A549 (cell line): ENCODE results near the gene OGDH. TPM values are rescaled to one million over a fixed set of nuclear protein-coding genes. Genes with fewer than 3 reads are reported as not detected.

ENCODE experiments used
- ATAC-seq, 2 experiments: fragments of 200-7000 bp in 1 of 2; fragments of >200 bp in 1 of 2; cut with Nextera tagmentation in 1 of 2; cut with Tn5 transposase in 1 of 2; 3 replicates each; pipeline versions ENCODE4 v1.8.0 to v1.9.1; 2018 to 2020; ENCODE audit warnings: mild to moderate bottlenecking in 1 of 2, moderate library complexity in 1 of 2
- CTCF ChIA-PET: fragments of 300-600 bp; sonication (Branson Sonifier 250); formaldehyde crosslinking; extraction: SDS; loops from one replicate; lab custom pipeline; 2021; ENCODE audit warnings: antibody characterized with exemption, inconsistent platforms; lab: Yijun Ruan, JAX
- POLR2A ChIA-PET: fragments of 350-600 bp; formaldehyde crosslinking; extraction: SDS; loops from one replicate; lab custom pipeline; 2021; ENCODE audit warnings: antibody characterized with exemption, inconsistent platforms; lab: Yijun Ruan, JAX
- DNase-seq, 2 experiments: peaks; one replicate each; pipeline versions ENCODE4 v3.0.0 to v3.0.0-alpha.2; 2011 to 2016; ENCODE audit warnings: low read depth in 1 of 2, low spot score in 1 of 2
- FAIRE-seq: peaks from 2 replicates; lab custom pipeline; 2011; peaks lifted over from hg19 to GRCh38; lab: Jason Lieb, UNC
- H3K27ac ChIP-seq, 2 experiments: fragments of >200 bp; sonication (Bioruptor Twin); formaldehyde crosslinking; 3 replicates each; pipeline ENCODE4 v1.5.1; 2016 to 2017
- H3K4me1 ChIP-seq: fragments of >200 bp; sonication (Bioruptor Twin); formaldehyde crosslinking; 3 replicates; pipeline ENCODE4 v1.6.1; 2016
- H3K4me2 ChIP-seq: fragments of >200 bp; sonication (Bioruptor Twin); formaldehyde crosslinking; 3 replicates; pipeline ENCODE4 v1.6.1; 2016
- H3K4me3 ChIP-seq: fragments of >200 bp; sonication (Bioruptor Twin); formaldehyde crosslinking; 3 replicates; pipeline ENCODE4 v1.5.1; 2016
- H3K9me3 ChIP-seq: fragments of >200 bp; sonication (Bioruptor Twin); formaldehyde crosslinking; 3 replicates; pipeline ENCODE4 v1.6.1; 2016
- CBX8 ChIP-seq: fragments of 200-600 bp; sonication (generic); IDR thresholded peaks from 2 replicates; pipeline ENCODE4 v1.6.1; 2016
- CEBPB ChIP-seq, 2 experiments: fragments of >200 bp in 1 of 2; sonication (Bioruptor Twin) in 1 of 2; formaldehyde crosslinking in 1 of 2; IDR thresholded peaks; 2 replicates each; pipeline ENCODE4 v1.6.1; 2012 to 2016
- FOSB ChIP-seq: fragments of 250-450 bp; sonication (Bioruptor Pico); IDR thresholded peaks from 2 replicates; pipeline ENCODE4 v1.5.0; 2020; ENCODE audit warnings: mild to moderate bottlenecking, moderate library complexity
- JUN ChIP-seq, 2 experiments: fragments of >200 bp; sonication (Bioruptor Twin); formaldehyde crosslinking; IDR thresholded peaks; 2 replicates in 1 of 2; 3 replicates in 1 of 2; pipeline ENCODE4 v1.6.1; 2016 to 2017
- MAX ChIP-seq: IDR thresholded peaks from 2 replicates; pipeline ENCODE4 v1.6.1; 2012
- RAD21 ChIP-seq, 2 experiments: fragments of >200 bp in 1 of 2; sonication (Bioruptor Twin) in 1 of 2; formaldehyde crosslinking in 1 of 2; IDR thresholded peaks in 1 of 2; conservative IDR thresholded peaks in 1 of 2; 2 replicates in 1 of 2; 3 replicates in 1 of 2; pipeline ENCODE4 v1.6.1; 2012 to 2018; ENCODE audit warnings: inconsistent platforms in 1 of 2
- TP53 ChIP-seq: fragments of 250-450 bp; sonication (Bioruptor Pico); IDR thresholded peaks from 2 replicates; pipeline ENCODE4 v1.5.0; 2021; ENCODE audit warnings: mild to moderate bottlenecking, moderate library complexity
- USF2 ChIP-seq: fragments of 450-650 bp; IDR thresholded peaks from 2 replicates; pipeline ENCODE4 v1.6.1; 2014; ENCODE audit warnings: antibody characterized with exemption
- WGBS: methylation state at CpG from one replicate; pipeline ENCODE4 v1.1.6; 2017; ENCODE audit errors: missing lambda C conversion rate; 5-methylcytosine and 5-hydroxymethylcytosine counted together
- polyA plus RNA-seq, 4 experiments: library from polyadenylated mRNA; depleted of rRNA in 3 of 4; stranded (reverse); fragments of >200 nt; fragmentation: RNase III in 1 of 4; extraction: RNeasy Plus Mini Kit Qiagen cat#74134 plus additional on column Dnase treatment in 1 of 4; gene quantifications; 2 replicates in 3 of 4; 3 replicates in 1 of 4; pipeline ENCODE4 v1.2.3, GENCODE V29; 2011 to 2017
- TF ChIP-seq, protein P1 (sequence below): fragments of 200-600 bp; sonication (generic); IDR thresholded peaks from 2 replicates; pipeline ENCODE4 v1.6.1; 2016; ENCODE audit warnings: antibody characterized with exemption, mild to moderate bottlenecking, moderate library complexity

Gene OGDH
- polyA plus RNA-seq, 2 of the 4 experiments (the other 2 are of a cell fraction) = 32.5 to 38.8 TPM

- FAIRE-seq (no peak), DNase-seq (no peak)
Measured at GRCh38 chr7:44625526-44626471, 19.4 kb downstream of the OGDH start.

DNA sequence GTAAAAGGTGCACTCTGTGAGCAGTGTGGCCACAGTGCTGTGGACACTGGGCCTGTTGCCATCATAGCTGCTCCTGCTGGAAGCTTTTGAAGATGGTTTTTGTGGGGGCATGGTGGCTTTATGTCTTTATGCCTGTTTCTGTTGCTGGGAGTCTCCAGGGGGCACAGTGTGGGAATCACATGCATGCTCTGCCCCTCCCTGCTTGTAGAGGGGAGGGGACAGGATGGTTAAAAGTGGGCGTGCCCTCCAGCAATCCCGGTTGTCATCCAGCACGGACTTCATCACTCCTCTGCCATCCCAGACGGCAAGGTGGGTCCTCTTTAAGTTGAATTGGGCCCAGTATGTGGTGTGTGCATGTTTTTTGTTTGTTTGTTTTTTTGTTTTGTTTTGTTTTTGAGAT is 20.2 kb downstream of the OGDH start:
- TF ChIP-seq, protein P1, sequence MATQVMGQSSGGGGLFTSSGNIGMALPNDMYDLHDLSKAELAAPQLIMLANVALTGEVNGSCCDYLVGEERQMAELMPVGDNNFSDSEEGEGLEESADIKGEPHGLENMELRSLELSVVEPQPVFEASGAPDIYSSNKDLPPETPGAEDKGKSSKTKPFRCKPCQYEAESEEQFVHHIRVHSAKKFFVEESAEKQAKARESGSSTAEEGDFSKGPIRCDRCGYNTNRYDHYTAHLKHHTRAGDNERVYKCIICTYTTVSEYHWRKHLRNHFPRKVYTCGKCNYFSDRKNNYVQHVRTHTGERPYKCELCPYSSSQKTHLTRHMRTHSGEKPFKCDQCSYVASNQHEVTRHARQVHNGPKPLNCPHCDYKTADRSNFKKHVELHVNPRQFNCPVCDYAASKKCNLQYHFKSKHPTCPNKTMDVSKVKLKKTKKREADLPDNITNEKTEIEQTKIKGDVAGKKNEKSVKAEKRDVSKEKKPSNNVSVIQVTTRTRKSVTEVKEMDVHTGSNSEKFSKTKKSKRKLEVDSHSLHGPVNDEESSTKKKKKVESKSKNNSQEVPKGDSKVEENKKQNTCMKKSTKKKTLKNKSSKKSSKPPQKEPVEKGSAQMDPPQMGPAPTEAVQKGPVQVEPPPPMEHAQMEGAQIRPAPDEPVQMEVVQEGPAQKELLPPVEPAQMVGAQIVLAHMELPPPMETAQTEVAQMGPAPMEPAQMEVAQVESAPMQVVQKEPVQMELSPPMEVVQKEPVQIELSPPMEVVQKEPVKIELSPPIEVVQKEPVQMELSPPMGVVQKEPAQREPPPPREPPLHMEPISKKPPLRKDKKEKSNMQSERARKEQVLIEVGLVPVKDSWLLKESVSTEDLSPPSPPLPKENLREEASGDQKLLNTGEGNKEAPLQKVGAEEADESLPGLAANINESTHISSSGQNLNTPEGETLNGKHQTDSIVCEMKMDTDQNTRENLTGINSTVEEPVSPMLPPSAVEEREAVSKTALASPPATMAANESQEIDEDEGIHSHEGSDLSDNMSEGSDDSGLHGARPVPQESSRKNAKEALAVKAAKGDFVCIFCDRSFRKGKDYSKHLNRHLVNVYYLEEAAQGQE = no peak
- TF ChIP-seq CEBPB (IDR thresholded peaks at IDR 0.05) = no peak
- Histone ChIP-seq H3K27ac (no peak overlapping the region), H3K4me2 (no peak overlapping the region), H3K9me3 (no peaks in the 10 kb centered on the region), H3K4me3 (no peak overlapping the region), H3K4me1 (0 out of 3 replicates have a peak, but pooled peaks cover 10% of the 10 kb centered on the region)
- WGBS = 77% methylated on average over 4 of the region's 4 CpGs
- no peak for FAIRE-seq
- POLR2A ChIA-PET = interaction anchor here (1.0 kb wide), 1 partner anchor 14 kb away, joined by 3 read pairs; no protein-coding TSS in a partner anchor
- DNase-seq = no peak
- ATAC-seq = no peak
- CTCF ChIA-PET = no interaction called here

More at GRCh38 chr7:44625526-44626471, 19.4 kb downstream of the OGDH start:
- Histone ChIP-seq H3K9me3 (no peaks in the 10 kb centered on the region), H3K4me1 (peaks cover 14% of the 10 kb centered on the region; the same call in 1 of the 3 replicates), H3K4me3 (no peak overlapping the region), H3K27ac (no peak overlapping the region), H3K4me2 (no peak overlapping the region)
- CTCF ChIA-PET = no interaction called here
- 75% methylated on average over 6 of the region's 6 CpGs for whole genome bisulfite sequencing
- POLR2A ChIA-PET = interaction anchor here (1.0 kb wide), 1 partner anchor 14 kb away, joined by 3 read pairs; no protein-coding TSS in a partner anchor
- ATAC-seq = no peak
- TF ChIP-seq CBX8 (no peak), RAD21 (conservative IDR thresholded peaks at IDR 0.05 in 1 of 2, IDR thresholded peaks at IDR 0.05 in 1 of 2) (no peak), USF2 (no peak), FOSB (no peak), TP53 (CRISPR knock-in tag) (no peak), MAX (no peak), JUN (IDR thresholded peaks at IDR 0.05) (no peak)
- TF ChIP-seq, protein P1 = no peak
